BE2C (cell line): ENCODE results near the gene CDC42SE2.
"Not testable (repeated sequence)": the region's sequence is repeated elsewhere in the genome, so short reads cannot be mapped to it uniquely, and the experiment has no call there.

Experiments
- DNase-seq: peaks from one replicate; pipeline ENCODE4 v3.0.0-alpha.2; 2020
- H3K27me3 ChIP-seq: fragments of 250-450 bp; sonication (Bioruptor Pico); 2 replicates; pipeline ENCODE4 v1.5.1; 2020; ENCODE audit warnings: mild to moderate bottlenecking
- H3K36me3 ChIP-seq: fragments of 250-450 bp; sonication (Bioruptor Pico); 2 replicates; pipeline ENCODE4 v1.5.1; 2020; ENCODE audit warnings: mild to moderate bottlenecking
- H3K4me1 ChIP-seq: fragments of 250-450 bp; sonication (Bioruptor Pico); 2 replicates; pipeline ENCODE4 v1.5.1; 2020
- H3K4me3 ChIP-seq: 2 replicates; pipeline ENCODE4 v1.5.1; 2011; ENCODE audit warnings: low read depth, low read length
- H3K9me3 ChIP-seq: fragments of 250-450 bp; sonication (Bioruptor Pico); 2 replicates; pipeline ENCODE4 v1.5.1; 2020
- TF ChIP-seq, protein P1 (sequence below): IDR thresholded peaks from 2 replicates; pipeline ENCODE4 v1.5.1; 2012; ENCODE audit warnings: mild to moderate bottlenecking, low read depth, low read length

CDC42SE2 gene

DNA sequence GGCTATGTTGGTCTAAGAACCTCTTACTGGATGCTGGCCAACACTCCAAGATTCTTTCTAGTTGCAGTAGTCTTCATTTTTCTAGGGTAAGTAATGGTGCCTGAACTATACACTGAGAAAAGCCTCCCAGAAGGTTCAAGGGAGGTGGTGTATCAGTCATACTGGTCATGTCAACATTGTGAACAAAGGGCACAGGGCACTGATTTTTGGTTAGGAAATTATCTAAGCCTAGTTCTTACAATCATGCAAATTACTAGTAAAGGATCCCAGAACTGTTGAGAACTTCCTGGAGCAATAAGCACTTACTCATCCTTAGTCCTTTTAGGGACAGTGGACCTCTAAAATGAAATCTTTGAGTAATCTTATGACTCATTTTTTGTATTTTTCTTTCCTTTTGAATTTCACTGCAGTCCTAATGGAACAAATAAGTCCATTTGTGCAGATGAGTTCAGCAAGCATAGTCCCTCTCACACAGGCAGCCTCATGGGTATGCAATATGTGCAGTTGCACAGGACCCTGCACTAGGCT is 21.1 kb upstream of the CDC42SE2 start:
- Histone ChIP-seq H3K4me1 (no peaks in the 10 kb centered on the region), H3K36me3 (no peaks in the 10 kb centered on the region), H3K9me3 (no peaks in the 10 kb centered on the region), H3K27me3 (no peaks in the 10 kb centered on the region), H3K4me3 (no peak overlapping the region)
- TF ChIP-seq, protein P1, sequence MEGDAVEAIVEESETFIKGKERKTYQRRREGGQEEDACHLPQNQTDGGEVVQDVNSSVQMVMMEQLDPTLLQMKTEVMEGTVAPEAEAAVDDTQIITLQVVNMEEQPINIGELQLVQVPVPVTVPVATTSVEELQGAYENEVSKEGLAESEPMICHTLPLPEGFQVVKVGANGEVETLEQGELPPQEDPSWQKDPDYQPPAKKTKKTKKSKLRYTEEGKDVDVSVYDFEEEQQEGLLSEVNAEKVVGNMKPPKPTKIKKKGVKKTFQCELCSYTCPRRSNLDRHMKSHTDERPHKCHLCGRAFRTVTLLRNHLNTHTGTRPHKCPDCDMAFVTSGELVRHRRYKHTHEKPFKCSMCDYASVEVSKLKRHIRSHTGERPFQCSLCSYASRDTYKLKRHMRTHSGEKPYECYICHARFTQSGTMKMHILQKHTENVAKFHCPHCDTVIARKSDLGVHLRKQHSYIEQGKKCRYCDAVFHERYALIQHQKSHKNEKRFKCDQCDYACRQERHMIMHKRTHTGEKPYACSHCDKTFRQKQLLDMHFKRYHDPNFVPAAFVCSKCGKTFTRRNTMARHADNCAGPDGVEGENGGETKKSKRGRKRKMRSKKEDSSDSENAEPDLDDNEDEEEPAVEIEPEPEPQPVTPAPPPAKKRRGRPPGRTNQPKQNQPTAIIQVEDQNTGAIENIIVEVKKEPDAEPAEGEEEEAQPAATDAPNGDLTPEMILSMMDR = no peak
- DNase-seq = no peak

DNA sequence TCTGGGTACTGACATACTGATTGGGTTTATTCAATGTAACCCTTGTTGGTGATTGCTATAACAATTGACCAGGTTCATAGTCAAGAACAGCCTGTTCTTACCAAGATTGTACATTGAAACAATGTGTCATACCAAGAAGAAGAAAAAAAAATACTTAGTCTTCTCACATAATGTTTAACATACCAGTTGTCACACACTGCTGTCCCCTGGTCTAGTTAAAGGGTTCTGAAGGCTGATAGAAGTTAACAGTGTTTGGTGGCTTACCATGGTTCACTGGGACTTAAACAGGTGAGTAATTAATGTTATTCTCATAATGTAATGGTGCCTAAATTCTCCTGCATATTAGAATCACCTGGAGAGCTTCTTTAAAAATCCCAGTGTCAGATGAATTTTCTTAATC is 18.5 kb upstream of the CDC42SE2 start:
- H3K9me3 ChIP-seq = no peaks in the 10 kb centered on the region
- TF ChIP-seq, protein P1 = no peak
- H3K36me3 ChIP-seq = no peaks in the 10 kb centered on the region
- no peaks in the 10 kb centered on the region for H3K4me1 ChIP-seq
- DNase-seq = no peak
- H3K27me3 ChIP-seq = no peaks in the 10 kb centered on the region
- H3K4me3 ChIP-seq = no peak overlapping the region

DNA sequence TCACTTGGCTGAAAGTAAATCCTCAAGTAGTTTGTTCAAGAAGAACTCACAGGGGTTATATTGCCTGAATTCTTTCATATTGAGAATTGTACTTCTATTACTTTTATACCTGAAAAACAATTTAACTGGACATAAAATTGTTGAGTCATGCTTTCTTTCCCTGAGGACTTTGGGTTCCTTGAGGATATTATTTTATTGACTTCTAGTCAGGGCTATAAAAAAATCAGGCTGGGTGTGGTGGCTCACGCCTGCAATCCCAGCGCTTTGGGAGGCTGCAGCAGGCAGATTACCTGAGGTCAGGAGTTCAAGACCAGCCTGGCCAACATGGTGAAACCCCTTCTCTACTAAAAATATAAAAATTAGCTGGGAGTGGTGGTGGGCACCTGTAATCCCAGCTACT is 17.9 kb upstream of the CDC42SE2 start:
- Histone ChIP-seq H3K4me3 (no peak overlapping the region), H3K4me1 (no peaks in the 10 kb centered on the region), H3K9me3 (no peaks in the 10 kb centered on the region), H3K27me3 (no peaks in the 10 kb centered on the region), H3K36me3 (no peaks in the 10 kb centered on the region)
- DNase-seq = no peak
- TF ChIP-seq, protein P1 = no peak

DNA sequence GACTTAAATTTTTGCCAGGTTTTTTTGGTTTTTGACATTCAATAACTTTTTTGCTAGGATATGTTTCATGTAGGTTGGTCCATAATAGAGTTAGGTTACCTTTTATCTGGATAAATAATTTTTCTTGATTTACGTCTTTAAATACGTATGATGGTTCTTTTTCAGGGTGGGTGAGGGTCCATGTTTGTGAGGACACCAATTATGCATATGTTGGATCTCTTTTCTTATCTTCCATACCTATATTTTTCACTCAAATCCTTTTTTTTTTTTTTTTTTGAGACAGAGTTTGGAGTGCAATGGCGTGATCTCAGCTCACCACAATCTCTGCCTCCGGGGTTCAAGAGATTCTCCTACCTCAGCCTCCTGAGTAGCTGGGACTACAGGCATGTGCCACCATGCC is 17.3 kb upstream of the CDC42SE2 start:
- Histone ChIP-seq H3K27me3 (no peaks in the 10 kb centered on the region), H3K36me3 (no peaks in the 10 kb centered on the region), H3K4me3 (no peak overlapping the region), H3K9me3 (no peaks in the 10 kb centered on the region), H3K4me1 (no peaks in the 10 kb centered on the region)
- TF ChIP-seq, protein P1 = no peak
- DNase-seq = no peak

DNA sequence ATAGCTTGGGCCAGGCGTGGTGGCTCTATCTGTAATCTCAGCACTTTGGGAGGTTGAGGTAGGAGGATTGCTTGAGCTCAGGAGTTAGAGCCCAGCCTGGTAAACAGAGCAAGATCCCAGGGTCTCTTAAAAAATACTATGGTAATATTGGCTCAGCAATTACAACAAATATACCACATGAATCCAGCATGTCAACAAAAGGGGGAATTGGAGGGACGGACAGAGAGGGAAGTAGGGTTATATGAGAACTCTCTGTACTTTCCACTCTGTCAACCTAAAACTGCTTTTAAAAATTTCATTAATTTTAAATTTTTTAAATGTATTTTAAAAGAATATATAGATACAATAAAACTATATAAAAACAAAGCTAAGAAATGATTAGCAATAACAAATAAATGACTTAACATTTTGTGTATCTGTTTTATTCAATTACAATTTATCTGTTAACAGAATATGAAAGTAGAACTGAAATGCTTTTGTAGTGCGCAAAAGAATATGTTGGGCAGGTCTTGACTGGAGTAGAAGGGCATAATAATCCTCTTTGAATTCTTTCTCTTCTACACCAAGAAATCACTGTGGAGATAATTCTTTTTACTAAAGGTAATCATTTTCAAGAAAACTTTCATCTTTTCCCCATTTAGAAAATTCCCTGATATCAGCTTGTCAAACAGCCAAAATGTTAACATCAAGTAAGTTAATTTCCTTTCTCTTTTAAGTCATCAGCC is 12.9 kb upstream of the CDC42SE2 start:
- TF ChIP-seq, protein P1 = no peak
- no peaks in the 10 kb centered on the region for H3K4me1 ChIP-seq
- H3K9me3 ChIP-seq = no peaks in the 10 kb centered on the region
- no peaks in the 10 kb centered on the region for H3K27me3 ChIP-seq
- H3K36me3 ChIP-seq = no peaks in the 10 kb centered on the region
- H3K4me3 ChIP-seq = no peak overlapping the region
- DNase-seq = no peak

DNA sequence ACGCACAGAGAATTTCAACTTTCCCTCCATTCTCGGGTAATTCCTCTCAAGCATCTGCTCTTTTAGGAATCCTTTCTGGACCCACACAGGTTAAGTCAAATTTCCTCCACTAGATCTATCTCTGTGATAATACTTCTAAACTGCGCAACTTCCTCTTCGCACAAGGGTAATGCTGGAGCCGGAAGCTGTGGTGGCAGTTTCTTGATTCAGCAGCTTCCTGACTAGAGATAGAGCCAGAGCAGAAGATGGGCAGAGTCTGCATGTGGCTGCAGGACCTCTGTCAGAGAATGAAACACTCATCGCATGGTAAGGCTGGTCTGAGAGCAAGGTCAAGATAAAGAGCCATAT is 11.1 kb upstream of the CDC42SE2 start:
- H3K4me1 ChIP-seq = no peaks in the 10 kb centered on the region
- TF ChIP-seq, protein P1 = no peak
- no peaks in the 10 kb centered on the region for H3K27me3 ChIP-seq
- H3K4me3 ChIP-seq = no peak overlapping the region
- H3K9me3 ChIP-seq = no peaks in the 10 kb centered on the region
- H3K36me3 ChIP-seq = no peaks in the 10 kb centered on the region
- DNase-seq = no peak

DNA sequence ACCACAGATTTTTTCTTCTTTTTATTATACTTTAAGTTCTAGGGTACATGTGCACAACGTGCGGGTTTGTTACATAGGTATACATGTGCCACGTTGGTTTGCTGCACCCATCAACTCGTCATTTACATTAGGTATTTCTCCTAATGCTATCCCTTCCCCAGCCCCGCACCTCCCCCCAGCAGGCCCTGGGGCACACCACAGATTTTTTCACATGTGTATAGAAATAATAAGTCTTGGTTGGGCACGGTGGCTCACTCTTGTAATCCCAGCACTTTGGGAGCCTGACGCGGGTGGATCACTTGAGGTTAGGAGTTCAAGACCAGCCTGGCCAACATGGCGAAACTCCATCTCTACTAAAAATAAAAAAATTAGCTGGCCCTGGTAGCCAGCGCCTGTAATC is 9.8 kb upstream of the CDC42SE2 start:
- H3K27me3 ChIP-seq, H3K4me3 ChIP-seq, DNase-seq, H3K9me3 ChIP-seq, H3K36me3 ChIP-seq, H3K4me1 ChIP-seq: not testable (repeated sequence)
